ENCODE results near the gene CACNA1C.
A peak's percentile ranks its signal among the peaks of the same experiment; 100 is the strongest.

Gene CACNA1C

GRCh38 chr12:2052826-2053678, at the start of gene CACNA1C:
Gene CACNA1C (plus strand): TSS chr12:2052987. CDS start chr12:2053563, 576 bp downstream.
- DNase-seq = peak; percentile 29

DNA sequence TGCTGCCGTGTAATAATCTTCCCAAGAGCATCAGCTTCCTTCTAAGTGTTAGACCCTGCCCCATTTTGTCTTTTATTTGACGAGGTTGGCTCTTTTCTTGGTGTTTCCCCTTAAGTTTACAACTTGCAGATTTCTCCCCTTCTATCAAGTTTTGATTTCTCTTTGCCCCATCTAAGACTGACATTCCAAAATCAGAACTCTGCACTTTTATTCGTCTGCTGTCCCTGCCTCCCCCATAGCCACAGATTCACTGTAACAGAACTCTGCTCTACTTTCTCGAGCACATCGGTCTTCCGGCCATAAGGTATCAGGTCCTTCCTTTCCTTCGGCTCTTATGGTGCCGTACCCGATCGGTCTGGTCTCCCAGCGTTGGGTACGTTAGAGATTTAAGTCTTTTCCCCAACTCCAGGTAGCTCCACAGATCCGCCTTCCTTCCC, 49.1 kb upstream of the CACNA1C start:
- no peak for DNase-seq

DNA sequence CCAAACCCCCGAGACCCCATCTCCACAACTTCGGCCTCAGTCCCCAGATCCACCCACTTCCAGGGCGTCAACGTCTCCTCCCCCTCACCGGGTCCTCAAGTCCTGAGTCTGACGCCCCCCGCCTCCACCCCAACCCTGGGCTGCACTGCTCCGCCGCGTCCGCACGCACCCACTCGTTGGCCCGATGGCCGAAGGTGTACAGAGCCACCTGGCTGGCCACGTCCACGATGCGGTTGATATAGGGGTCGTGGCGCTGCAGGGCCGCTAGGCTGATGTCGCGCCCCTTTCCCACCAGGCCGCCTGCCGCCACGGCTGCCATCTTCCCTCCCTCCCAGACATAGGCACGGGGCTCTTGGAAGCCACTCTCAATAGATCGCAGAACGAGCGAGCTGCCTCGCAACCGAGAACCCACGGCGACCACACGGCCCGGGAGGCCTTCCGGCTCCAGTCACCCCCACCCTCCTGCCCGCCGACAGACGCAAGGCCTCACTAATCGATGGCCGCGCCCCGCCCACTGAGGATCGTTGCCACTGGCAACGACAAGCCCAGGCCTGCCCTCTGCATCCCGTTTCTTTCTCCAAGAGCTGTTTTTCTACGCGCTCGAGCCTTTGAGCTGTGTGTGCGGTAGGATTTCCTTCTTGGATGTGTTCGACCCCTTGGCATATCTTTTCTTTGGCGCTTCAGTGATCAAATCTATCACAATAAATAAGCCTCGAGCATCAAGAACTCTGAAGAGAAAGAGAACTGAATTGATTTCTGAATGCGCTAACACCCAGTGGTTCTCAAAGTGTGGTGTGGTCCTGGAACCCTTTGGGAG, 48.5 kb upstream of the CACNA1C start, which contains the start of gene DCP1B:
Gene DCP1B (minus strand): TSS at position 345 of the 817 bp plus-strand sequence. CDS start 26 bp downstream, at position 319.
- peak; percentile 94 for DNase-seq

DNA sequence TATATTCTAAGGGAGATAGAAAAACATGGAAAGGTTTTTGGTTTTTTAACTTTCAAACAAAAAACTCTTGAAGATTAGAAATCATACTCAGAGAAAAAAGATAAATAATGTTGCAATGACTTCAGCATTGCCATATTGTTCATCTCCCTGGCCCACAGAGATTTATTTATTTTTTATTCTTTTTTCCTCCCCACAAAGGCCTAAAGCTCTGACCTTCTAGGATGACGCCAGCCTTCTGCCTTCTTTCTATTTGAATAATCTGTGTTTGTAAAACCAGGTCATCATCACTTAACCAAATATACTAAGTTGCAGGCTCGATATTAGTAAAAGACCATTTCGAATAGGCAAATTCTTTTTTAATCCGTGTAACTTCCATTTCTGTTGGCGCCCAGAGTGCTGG, 44.1 kb upstream of the CACNA1C start:
- DNase-seq = no peak

GRCh38 chr12:2009623-2010022, 43.2 kb upstream of the CACNA1C start:
- no peak for DNase-seq

DNA sequence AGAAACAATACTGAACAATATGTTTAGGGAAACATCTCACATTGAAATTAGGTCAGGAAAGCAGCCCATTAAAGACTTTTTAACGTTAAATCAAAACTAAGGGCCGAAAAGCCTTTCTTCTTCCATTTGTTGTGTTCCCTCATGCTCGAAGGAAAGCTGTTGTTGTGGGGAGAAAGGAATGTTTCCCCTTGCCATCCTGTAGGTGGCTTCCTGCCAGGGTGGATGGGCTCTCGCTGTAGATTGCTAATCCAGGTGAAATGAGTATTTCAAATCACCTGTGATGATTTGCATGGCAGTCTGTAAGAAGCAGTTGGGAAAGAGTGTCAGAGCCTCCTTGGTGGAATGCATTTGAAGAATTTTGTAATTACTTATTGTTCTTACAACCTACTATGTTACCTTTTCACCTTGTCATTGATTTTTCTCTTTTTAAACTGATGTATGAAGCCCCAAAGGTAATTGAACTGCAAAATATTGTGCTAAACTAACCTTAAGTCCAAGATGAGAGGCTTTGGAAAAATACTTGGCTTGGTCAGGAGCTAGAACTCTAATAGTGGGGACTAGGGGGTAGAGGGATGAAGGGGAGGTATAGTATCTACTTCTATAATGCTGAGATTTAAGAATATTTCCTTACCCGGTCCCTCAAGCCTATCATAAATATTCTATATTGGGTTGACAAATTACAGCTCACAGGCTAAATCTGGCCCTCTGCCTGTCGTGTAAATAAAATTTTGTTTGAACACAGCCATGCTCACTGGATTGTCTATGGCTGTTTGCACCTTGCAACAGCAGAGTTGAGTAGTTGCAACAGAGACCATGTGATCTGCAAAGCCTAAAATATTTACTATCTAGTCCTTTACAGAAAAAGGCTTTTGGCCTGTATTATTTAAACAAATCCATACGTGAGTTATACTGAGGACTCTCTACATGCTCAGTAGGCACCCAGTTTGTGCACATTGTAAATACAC, 40.9 kb upstream of the CACNA1C start:
- no peak for DNase-seq

DNA sequence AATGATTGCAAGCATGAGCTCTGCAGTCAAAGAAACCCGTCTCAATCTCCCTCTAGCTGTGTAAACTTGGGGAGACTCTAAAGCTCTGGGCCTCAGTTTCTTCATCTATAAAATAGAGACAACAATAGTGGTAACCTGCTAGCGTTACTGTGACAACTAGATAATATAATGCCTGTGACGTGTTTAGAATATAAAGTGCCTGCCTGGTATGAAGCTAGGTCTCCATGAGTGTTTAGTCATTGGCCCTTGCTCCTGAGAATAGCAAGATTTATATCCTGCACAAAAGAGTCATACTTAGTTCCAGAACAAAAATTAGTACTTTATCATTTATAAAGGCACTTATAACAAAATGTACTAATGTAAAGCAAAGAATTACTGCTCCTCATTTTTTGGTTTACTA, 39.7 kb upstream of the CACNA1C start:
- DNase-seq = no peak

- no peak for DNase-seq
Measured at GRCh38 chr12:2013527-2014223, 39.1 kb upstream of the CACNA1C start.

DNA sequence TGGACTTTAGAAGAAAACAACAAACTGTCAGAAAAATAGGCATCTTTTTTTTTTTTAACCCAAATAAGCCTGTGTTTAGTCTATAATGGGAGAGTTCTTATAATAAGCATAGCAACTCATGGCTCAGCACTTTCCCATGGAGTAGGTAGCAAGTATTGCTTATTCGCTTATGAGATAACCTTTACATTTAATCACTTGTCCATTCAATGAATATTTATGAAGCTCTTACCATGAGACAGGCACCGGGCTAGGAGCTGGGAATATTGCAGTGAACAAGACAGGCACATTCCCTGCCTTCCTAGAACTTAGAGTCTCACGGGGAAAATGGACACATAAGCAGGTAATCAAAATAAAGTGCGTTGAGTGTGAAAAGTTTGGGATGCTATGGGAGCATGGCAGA, 38.6 kb upstream of the CACNA1C start:
- DNase-seq = no peak

DNA sequence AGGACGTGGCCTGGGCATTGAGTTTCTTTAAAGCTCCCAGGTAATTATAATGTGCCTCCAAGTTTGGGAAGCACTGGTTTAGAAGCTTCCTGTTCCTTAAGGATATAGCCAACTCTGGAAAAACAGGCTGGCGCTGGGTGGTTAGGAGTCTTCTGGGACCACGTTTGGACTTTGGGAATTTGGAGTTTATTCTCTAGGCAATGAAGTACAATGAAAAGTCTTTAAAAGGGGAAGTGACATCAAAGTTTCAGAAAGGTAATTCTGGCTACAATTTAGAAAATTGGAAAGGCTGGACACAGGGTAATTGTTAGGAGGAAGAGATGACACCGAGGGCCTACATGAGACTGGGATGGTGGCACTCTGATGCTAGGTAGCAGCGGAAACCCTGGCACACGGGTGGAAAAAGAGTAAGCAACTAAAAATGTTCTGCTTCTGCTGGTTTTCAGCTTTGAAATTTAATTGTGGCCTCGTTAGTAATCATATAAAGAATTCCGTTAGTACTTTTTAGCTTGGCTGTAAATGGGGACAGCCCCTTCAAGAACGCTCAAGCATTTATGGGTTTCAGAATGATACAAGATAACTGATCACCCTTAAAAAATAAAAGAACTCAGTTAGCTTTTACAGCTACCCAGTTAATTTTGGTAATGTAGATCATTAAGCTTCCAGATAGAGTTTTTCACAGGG, 35.8 kb upstream of the CACNA1C start:
- no peak for DNase-seq

GRCh38 chr12:2017546-2018337, 35.0 kb upstream of the CACNA1C start:
- DNase-seq = no peak

DNA sequence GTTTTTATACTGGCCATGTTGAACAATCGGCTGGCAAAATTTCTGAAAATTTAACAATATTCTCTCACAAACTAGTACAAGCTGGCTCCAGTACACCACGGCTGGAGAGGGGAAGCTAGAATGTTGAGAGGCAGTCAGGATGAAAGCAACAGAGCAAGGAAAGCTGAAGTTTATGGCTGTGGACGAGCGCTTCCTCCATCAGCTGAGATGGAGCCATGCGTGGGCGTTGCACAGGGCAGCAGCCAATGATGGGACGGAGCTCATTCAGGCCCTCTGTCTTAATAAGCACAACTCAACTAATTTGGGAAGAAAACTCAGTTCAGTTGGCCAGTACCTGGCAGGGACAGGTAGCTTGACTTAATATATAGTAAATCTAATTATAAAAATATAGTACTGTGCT, 34.4 kb upstream of the CACNA1C start:
- DNase-seq = no peak

DNA sequence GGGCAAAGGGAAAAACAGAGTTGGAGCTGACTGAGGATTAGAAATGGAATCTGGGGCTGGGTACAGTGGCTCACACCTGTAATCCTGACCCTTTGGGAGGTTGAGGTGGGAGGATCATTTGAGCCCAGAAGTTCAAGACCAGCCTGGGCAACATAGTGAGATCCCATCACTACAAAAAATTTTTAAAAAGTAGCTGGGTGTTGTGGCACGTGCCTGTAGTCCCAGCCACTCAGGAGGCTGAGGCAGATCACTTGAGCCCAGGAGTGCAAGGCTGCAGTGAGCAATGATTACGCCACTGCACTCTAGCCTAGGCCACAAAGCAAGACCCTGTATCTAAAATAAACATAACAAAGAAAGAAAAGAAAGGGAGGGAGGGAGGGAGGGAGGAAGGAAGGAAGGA, 33.7 kb upstream of the CACNA1C start:
- no peak for DNase-seq

- no peak for DNase-seq
Measured at GRCh38 chr12:2020511-2020910, 32.3 kb upstream of the CACNA1C start.

DNA sequence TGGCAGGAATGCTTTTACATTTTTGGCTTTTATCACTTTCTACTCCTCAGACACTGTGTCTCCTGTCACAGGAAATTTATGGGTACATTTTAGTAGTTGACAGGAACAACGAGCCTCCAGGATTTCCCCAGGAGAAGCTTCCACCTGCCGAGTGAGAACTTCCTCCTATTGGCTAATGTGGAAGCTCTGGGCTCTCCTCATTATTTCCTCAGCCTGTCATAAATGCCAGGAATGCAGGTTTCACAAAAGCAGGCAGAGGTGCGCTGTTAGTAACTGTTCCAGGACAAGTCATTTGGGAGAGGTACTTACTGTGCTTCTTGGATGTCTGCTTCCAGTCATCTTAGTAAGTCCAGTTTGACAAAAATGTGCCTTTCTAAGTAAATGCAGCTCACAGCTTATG, 29.4 kb upstream of the CACNA1C start:
- no peak for DNase-seq

GRCh38 chr12:2027351-2027750, 25.4 kb upstream of the CACNA1C start:
- DNase-seq = no peak

DNA sequence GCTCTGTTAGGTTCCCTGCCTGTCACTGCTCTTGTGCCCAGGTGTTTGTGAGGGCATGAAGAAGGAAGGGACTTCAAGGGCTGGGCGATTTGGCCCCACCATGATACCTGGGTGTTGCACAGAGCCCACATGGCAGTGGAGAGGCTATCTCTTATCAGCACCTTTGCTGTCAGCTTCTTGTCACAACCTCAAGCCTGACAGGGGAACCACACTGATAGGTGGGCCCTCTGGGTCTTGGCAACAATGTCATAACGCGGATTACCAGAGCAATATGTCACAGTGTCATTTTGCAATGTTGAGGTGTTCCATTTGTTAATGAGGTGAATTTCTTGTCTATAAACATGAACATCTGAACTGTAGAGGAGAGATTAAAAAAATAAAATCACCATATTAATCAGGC, 22.9 kb upstream of the CACNA1C start:
- DNase-seq = no peak

DNA sequence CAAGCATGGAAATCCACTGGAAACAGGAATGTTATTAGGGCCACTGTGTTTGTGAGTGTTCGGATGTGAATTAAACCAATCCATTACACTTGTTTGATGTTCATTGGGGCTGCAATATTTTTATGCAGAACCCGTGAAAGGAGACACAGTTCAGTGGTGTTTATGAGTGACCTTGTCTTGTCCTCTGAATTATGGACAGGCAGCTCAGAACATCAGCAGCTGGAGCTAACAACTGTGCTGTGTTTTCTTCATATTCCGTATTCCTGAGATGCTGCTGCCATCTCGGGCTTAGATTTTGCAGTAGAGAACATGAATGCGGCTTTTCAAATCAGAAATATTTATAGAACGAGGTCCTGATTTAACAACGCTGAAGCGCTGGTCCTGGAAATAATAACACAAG, 20.3 kb upstream of the CACNA1C start:
- no peak for DNase-seq

DNA sequence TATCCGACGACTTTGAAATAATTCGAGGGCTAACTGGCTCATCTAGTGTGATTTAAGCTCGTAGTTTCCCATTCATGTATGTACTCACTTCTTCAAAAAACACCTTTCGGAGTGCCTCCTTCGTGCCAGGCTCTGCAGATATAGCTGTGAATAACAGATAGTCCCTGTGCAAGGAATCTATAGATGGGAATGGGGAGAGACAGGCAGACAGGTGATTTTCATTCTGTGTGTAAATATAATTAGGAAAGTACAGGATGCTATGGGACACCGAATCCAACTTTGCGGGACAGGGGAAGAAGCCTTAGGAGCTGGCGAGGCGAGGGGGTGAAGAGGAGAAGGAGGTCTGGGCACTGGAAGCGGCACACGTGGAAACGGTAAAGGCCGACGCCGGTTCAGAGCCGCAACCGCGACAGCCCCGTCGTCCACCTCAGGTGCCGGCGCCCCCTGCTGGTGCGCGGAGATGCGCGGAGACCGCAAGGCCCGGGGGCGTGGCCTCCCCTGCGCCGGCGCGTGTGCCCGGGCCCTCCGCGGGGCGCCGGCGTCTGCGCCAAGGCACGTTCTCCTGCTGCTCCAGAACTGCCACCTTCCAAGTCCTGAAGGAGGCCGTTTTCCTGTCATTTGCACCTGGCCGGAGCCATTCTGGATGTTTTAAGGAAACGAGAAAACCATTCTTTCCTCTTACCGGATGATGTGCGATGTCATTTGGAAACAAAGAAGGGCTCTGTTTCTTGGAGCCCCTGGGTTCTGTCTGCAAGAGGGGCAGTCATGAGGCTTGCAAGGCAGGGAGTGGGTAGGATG, 18.0 kb upstream of the CACNA1C start:
- DNase-seq = peak; percentile 50

Measured in amniotic stem cell (primary cell).